ENCODE measurements around the gene OR6K2.

GRCh38 chr1:158731707-158732106, 31.3 kb upstream of the OR6K2 start:
- TF ChIP-seq CTCF (tag by site-specific recombination; IDR thresholded peaks at IDR 0.05) (no peak), ZNF670 (tag by site-specific recombination; IDR thresholded peaks at IDR 0.05; ENCODE audit: low read depth) (no peak), ZNF792 (tag by site-specific recombination; IDR thresholded peaks at IDR 0.05) (no peak), ZNF341 (tag by site-specific recombination; IDR thresholded peaks at IDR 0.05; ENCODE audit: low read depth) (no peak), PRDM1 (tag by site-specific recombination; IDR thresholded peaks at IDR 0.05) (no peak), PBX3 (CRISPR knock-in tag; IDR thresholded peaks at IDR 0.05) (no peak), RBAK (tag by site-specific recombination; IDR thresholded peaks at IDR 0.05) (no peak), ZNF221 (tag by site-specific recombination; IDR thresholded peaks at IDR 0.05; ENCODE audit: borderline replicate concordance) (no peak), HOXD13 (CRISPR knock-in tag; IDR thresholded peaks at IDR 0.05; ENCODE audit: borderline replicate concordance) (no peak)
- TF ChIP-seq, protein P1, sequence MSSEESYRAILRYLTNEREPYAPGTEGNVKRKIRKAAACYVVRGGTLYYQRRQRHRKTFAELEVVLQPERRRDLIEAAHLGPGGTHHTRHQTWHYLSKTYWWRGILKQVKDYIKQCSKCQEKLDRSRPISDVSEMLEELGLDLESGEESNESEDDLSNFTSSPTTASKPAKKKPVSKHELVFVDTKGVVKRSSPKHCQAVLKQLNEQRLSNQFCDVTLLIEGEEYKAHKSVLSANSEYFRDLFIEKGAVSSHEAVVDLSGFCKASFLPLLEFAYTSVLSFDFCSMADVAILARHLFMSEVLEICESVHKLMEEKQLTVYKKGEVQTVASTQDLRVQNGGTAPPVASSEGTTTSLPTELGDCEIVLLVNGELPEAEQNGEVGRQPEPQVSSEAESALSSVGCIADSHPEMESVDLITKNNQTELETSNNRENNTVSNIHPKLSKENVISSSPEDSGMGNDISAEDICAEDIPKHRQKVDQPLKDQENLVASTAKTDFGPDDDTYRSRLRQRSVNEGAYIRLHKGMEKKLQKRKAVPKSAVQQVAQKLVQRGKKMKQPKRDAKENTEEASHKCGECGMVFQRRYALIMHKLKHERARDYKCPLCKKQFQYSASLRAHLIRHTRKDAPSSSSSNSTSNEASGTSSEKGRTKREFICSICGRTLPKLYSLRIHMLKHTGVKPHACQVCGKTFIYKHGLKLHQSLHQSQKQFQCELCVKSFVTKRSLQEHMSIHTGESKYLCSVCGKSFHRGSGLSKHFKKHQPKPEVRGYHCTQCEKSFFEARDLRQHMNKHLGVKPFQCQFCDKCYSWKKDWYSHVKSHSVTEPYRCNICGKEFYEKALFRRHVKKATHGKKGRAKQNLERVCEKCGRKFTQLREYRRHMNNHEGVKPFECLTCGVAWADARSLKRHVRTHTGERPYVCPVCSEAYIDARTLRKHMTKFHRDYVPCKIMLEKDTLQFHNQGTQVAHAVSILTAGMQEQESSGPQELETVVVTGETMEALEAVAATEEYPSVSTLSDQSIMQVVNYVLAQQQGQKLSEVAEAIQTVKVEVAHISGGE (tag by site-specific recombination; conservative IDR thresholded peaks at IDR 0.05; ENCODE audit: low read depth): no peak
- TF ChIP-seq, protein P2, sequence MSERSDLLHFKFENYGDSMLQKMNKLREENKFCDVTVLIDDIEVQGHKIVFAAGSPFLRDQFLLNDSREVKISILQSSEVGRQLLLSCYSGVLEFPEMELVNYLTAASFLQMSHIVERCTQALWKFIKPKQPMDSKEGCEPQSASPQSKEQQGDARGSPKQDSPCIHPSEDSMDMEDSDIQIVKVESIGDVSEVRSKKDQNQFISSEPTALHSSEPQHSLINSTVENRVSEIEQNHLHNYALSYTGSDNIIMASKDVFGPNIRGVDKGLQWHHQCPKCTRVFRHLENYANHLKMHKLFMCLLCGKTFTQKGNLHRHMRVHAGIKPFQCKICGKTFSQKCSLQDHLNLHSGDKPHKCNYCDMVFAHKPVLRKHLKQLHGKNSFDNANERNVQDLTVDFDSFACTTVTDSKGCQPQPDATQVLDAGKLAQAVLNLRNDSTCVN (tag by site-specific recombination; optimal IDR thresholded peaks at IDR 0.05): no peak
